Neuronal stem cell (in vitro differentiated cells): ENCODE results near the gene RECQL5.

Experiments
- DNase-seq: peaks from one replicate; pipeline ENCODE4 v3.0.0-alpha.2; 2013; ENCODE audit warnings: low spot score
- H2AFZ ChIP-seq: one replicate; pipeline ENCODE4 v1.6.1; 2013; ENCODE audit warnings: mild to moderate bottlenecking, low read length, inconsistent platforms
- H2AK5ac ChIP-seq: 2 replicates; pipeline ENCODE4 v1.6.1; 2013; ENCODE audit warnings: low read depth, mild to moderate bottlenecking, inconsistent platforms, low read length, moderate library complexity, mixed read lengths
- H2BK120ac ChIP-seq: 2 replicates; pipeline ENCODE4 v1.6.1; 2013; ENCODE audit warnings: low read depth, mild to moderate bottlenecking, inconsistent platforms, low read length, moderate library complexity, mixed read lengths
- H2BK12ac ChIP-seq: one replicate; pipeline ENCODE4 v1.6.1; 2013; ENCODE audit warnings: low read length, inconsistent platforms
- H2BK15ac ChIP-seq: 2 replicates; pipeline ENCODE4 v1.6.1; 2013; ENCODE audit warnings: mild to moderate bottlenecking, low read length, inconsistent platforms, mixed read lengths
- H2BK5ac ChIP-seq: one replicate; pipeline ENCODE4 v1.6.1; 2013; ENCODE audit warnings: inconsistent platforms, mild to moderate bottlenecking, low read length, moderate library complexity
- H3K14ac ChIP-seq: one replicate; pipeline ENCODE4 v1.6.1; 2013; ENCODE audit warnings: low read length, inconsistent platforms
- H3K18ac ChIP-seq: 2 replicates; pipeline ENCODE4 v1.6.1; 2013; ENCODE audit warnings: low read length, inconsistent platforms
- H3K23ac ChIP-seq: 2 replicates; pipeline ENCODE4 v1.6.1; 2013; ENCODE audit warnings: low read depth, mild to moderate bottlenecking, mixed read lengths, low read length, inconsistent platforms; ENCODE audit not compliant: poor library complexity
- H3K27ac ChIP-seq: replicated peaks from 3 replicates; pipeline ENCODE4 v1.5.1; 2013; ENCODE audit warnings: low read length, inconsistent platforms
- H3K27me3 ChIP-seq, 3 experiments: 2 replicates each; pipeline ENCODE4 v1.6.1; 2013; ENCODE audit warnings: low read length in 3 of 3, mild to moderate bottlenecking in 2 of 3, inconsistent platforms in 1 of 3, low read depth in 1 of 3, mixed read lengths in 1 of 3, moderate library complexity in 1 of 3; ENCODE audit not compliant: control insufficient read depth in 3 of 3, insufficient read depth in 3 of 3
- H3K36me3 ChIP-seq, 2 donors: replicated peaks in 1 of 2; 2 replicates each; pipeline ENCODE4 v1.6.1; 2013; ENCODE audit warnings: low read length in 2 of 2; ENCODE audit not compliant: control insufficient read depth in 2 of 2, insufficient read depth in 2 of 2
- H3K4ac ChIP-seq: 2 replicates; pipeline ENCODE4 v1.6.1; 2013; ENCODE audit warnings: inconsistent platforms, mild to moderate bottlenecking, low read length, moderate library complexity
- H3K4me1 ChIP-seq, 2 donors: 1 replicate in 1 of 2; 2 replicates in 1 of 2; pipeline ENCODE4 v1.6.1; 2013; ENCODE audit warnings: low read length in 2 of 2, low read depth in 1 of 2; ENCODE audit not compliant: control insufficient read depth in 2 of 2, insufficient read depth in 1 of 2
- H3K4me2 ChIP-seq: one replicate; pipeline ENCODE4 v1.6.1; 2013; ENCODE audit warnings: mild to moderate bottlenecking, low read length, inconsistent platforms; ENCODE audit not compliant: insufficient read depth, poor library complexity, severe bottlenecking
- H3K4me3 ChIP-seq, 2 donors: 2 replicates each; pipeline ENCODE4 v1.5.1; 2013; ENCODE audit warnings: low read length in 2 of 2, mild to moderate bottlenecking in 2 of 2, inconsistent platforms in 1 of 2, moderate library complexity in 1 of 2
- H3K79me1 ChIP-seq: one replicate; pipeline ENCODE4 v1.6.1; 2013; ENCODE audit warnings: low read depth, mild to moderate bottlenecking, inconsistent platforms, low read length, moderate library complexity
- H3K9ac ChIP-seq: one replicate; pipeline ENCODE4 v1.6.1; 2013; ENCODE audit warnings: mild to moderate bottlenecking, low read depth, low read length, inconsistent platforms; ENCODE audit not compliant: poor library complexity
- H3K9me3 ChIP-seq, 2 donors: replicated peaks in 1 of 2; 2 replicates each; pipeline versions ENCODE3 to v1.6.1; 2013; ENCODE audit warnings: low read length in 2 of 2, mild to moderate bottlenecking in 2 of 2, inconsistent platforms in 1 of 2, low read depth in 1 of 2, mixed read lengths in 1 of 2, moderate library complexity in 1 of 2; ENCODE audit not compliant: control insufficient read depth in 2 of 2, insufficient read depth in 1 of 2
- H4K8ac ChIP-seq: one replicate; pipeline ENCODE4 v1.6.1; 2013; ENCODE audit warnings: low read depth, mild to moderate bottlenecking, inconsistent platforms, low read length, moderate library complexity
- H4K91ac ChIP-seq: one replicate; pipeline ENCODE4 v1.6.1; 2013; ENCODE audit warnings: low read length, low read depth, mild to moderate bottlenecking, inconsistent platforms; ENCODE audit not compliant: poor library complexity
- WGBS, 2 donors: extraction: QIAGEN DNeasy Blood & Tissue Kit; methylation state at CpG; one replicate each; pipeline ENCODE4 v1.1.7; 2013; ENCODE audit warnings: missing lambda C conversion rate in 2 of 2, mixed read lengths in 1 of 2; ENCODE audit not compliant: insufficient read length in 2 of 2, insufficient replicate concordance in 1 of 2; ENCODE audit errors: extremely low coverage in 2 of 2; 5-methylcytosine and 5-hydroxymethylcytosine counted together

Gene RECQL5

DNA sequence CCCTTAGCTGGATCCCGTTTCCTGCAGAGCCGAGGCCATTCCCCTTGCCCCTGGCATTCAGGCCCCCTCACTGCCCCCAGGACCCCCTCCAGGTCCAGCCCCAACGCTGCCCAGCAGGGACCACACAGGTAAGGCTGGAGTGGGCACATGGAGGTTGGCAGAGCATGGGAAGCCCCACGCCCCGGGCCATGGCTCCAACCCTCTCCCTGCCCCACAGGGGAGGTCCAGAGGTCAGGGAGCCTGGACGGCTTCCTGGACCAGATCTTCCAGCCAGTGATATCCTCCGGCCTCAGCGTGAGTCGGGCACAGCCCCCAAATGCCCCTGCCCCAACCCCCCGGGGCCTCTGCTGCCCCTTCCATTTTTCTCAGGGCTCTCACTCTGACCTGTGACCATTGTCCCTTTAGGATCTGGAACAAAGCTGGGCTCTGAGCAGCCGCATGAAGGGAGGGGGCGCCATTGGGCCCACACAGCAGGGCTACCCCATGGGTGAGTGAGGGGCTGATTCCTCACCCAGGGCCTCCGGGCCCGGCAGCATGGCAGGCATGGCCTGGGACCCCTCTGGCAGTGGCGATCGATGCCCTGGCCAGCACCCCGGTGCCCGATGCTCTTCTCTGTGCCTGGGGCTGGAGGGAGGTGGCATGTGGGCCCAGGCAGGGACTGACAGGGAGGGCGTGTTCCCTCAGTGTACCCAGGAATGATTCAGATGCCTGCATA lies 52.2 kb downstream of the RECQL5 start:
- no peaks in the 10 kb centered on the region for H3K9me3 ChIP-seq
- peak overlapping the region; percentile 80 for H3K18ac ChIP-seq
- peak overlapping the region; percentile 38 for H3K9ac ChIP-seq
- H3K36me3 ChIP-seq, result no peaks in the 10 kb centered on the region
- peaks cover 2 to 12% of the 10 kb centered on the region in 2 donors for H3K4me1 ChIP-seq
- H2AK5ac ChIP-seq, result peak overlapping the region; percentile 99
- no peak overlapping the region for H2AFZ ChIP-seq
- H2BK15ac ChIP-seq, result peak overlapping the region; percentile 97
- no peak overlapping the region for H3K27ac ChIP-seq
- peak overlapping the region; percentile 25 for H3K23ac ChIP-seq
- H3K4me3 ChIP-seq, result peak overlapping the region in 1 of 2 donors; percentile 6
- H2BK12ac ChIP-seq, result no peak overlapping the region
- H4K8ac ChIP-seq, result no peak overlapping the region
- H4K91ac ChIP-seq, result no peak overlapping the region
- DNase-seq, result no peak
- no peak overlapping the region for H3K4me2 ChIP-seq
- no peak overlapping the region for H2BK5ac ChIP-seq
- H2BK120ac ChIP-seq, result peak overlapping the region; percentile 83
- no CpG with 5 or more reads among the region's 19 CpGs for WGBS, 2 donors
- peak overlapping the region; percentile 39 for H3K14ac ChIP-seq
- peaks cover 0 to 13% (median 0%) of the 10 kb centered on the region in 3 experiments for H3K27me3 ChIP-seq
- H3K4ac ChIP-seq, result no peak overlapping the region
- H3K79me1 ChIP-seq, result no peaks in the 10 kb centered on the region

DNA sequence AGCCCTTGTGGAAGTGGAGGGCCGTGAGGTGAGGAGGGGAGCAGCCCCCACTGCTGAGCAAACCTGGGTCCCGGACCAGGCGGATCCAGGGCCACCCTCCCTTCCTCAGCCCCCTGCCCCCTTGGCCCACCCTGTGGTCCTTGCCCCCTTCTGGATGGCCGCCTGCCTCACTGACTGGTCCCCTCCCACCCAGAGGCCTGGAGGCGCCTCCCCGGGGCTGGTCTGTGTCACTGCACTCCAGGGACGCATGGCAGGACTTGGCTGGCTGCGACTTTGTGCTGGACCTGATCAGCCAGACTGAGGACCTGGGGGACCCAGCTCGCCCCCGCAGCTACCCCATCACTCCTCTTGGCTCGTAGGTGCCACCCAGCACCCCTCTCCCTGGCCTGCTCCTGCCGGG lies 52.9 kb downstream of the RECQL5 start:
- H3K79me1 ChIP-seq, result no peaks in the 10 kb centered on the region
- peak overlapping the region; percentile 97 for H2BK15ac ChIP-seq
- peak overlapping the region; percentile 80 for H3K18ac ChIP-seq

DNA sequence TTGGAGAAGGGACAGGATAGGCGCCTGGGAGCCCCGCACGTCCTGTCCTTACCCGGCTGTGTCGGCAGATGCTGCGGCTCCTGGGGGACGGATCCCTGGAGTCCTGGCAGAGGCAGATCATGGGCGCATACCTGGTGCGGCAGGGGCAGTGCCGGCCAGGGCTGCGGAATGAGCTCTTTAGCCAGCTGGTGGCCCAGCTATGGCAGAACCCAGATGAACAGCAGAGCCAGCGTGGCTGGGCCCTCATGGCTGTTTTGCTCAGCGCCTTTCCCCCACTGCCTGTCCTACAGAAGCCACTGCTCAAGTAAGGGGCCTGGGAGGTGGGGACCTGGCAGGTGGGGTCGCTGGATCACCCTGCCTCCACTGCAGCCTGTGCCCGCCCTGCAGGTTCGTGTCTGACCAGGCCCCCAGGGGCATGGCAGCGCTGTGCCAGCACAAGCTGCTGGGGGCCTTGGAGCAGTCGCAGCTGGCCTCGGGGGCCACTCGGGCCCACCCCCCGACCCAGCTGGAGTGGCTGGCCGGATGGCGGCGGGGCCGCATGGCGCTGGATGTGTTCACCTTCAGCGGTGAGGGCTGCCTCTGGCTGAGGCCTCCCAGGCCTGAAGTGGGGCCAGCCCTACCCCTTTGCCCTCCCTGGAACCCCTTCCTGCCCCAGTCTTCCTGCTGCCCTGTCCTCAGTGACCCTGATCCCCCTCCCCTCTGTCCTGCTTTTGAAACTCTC lies 53.9 kb downstream of the RECQL5 start:
- H3K4ac ChIP-seq, result no peak overlapping the region
- no peaks in the 10 kb centered on the region for H3K9me3 ChIP-seq
- H2BK15ac ChIP-seq, result no peak overlapping the region
- H2BK5ac ChIP-seq, result peak overlapping the region; percentile 67
- H3K4me1 ChIP-seq, result peaks cover 2 to 12% of the 10 kb centered on the region in 2 donors
- H3K36me3 ChIP-seq, result no peaks in the 10 kb centered on the region
- no peaks in the 10 kb centered on the region for H3K79me1 ChIP-seq
- H3K27me3 ChIP-seq, result peaks cover 0 to 13% (median 0%) of the 10 kb centered on the region in 3 experiments
- peak overlapping the region; percentile 57 for H4K8ac ChIP-seq
- H2BK120ac ChIP-seq, result peak overlapping the region; percentile 83
- H3K9ac ChIP-seq, result no peak overlapping the region
- no peak overlapping the region for H3K23ac ChIP-seq
- no peak overlapping the region for H3K27ac ChIP-seq
- H4K91ac ChIP-seq, result no peak overlapping the region
- peak overlapping the region; percentile 1 for H2AK5ac ChIP-seq
- H2BK12ac ChIP-seq, result no peak overlapping the region
- no peak for DNase-seq
- no peak overlapping the region for H3K4me2 ChIP-seq
- H3K14ac ChIP-seq, result no peak overlapping the region
- no CpG with 5 or more reads among the region's 27 CpGs for WGBS, 2 donors
- H3K4me3 ChIP-seq, result no peak overlapping the region
- H3K18ac ChIP-seq, result peak overlapping the region; percentile 80
- no peak overlapping the region for H2AFZ ChIP-seq

More for the DNA sequence above, 52.9 kb downstream of the RECQL5 start:
- no peaks in the 10 kb centered on the region for H3K36me3 ChIP-seq
- H2BK120ac ChIP-seq, result peak overlapping the region; percentile 83
- H3K4me3 ChIP-seq, result no peak overlapping the region
- no peak overlapping the region for H3K4me2 ChIP-seq
- H2AK5ac ChIP-seq, result peak overlapping the region; percentile 99
- H3K27ac ChIP-seq, result no peak overlapping the region
- H2AFZ ChIP-seq, result no peak overlapping the region
- H4K91ac ChIP-seq, result no peak overlapping the region
- DNase-seq, result no peak
- H3K9me3 ChIP-seq, result no peaks in the 10 kb centered on the region
- H2BK12ac ChIP-seq, result no peak overlapping the region
- H3K14ac ChIP-seq, result peak overlapping the region; percentile 39
- no peak overlapping the region for H4K8ac ChIP-seq
- peak overlapping the region; percentile 47 for H3K23ac ChIP-seq
- no CpG with 5 or more reads among the region's 12 CpGs for WGBS, 2 donors
- peaks cover 2 to 12% of the 10 kb centered on the region in 2 donors for H3K4me1 ChIP-seq
- peaks cover 0 to 13% (median 0%) of the 10 kb centered on the region in 3 experiments for H3K27me3 ChIP-seq
- H3K9ac ChIP-seq, result peak overlapping the region; percentile 56
- H2BK5ac ChIP-seq, result no peak overlapping the region
- H3K4ac ChIP-seq, result peak overlapping the region; percentile 14

DNA sequence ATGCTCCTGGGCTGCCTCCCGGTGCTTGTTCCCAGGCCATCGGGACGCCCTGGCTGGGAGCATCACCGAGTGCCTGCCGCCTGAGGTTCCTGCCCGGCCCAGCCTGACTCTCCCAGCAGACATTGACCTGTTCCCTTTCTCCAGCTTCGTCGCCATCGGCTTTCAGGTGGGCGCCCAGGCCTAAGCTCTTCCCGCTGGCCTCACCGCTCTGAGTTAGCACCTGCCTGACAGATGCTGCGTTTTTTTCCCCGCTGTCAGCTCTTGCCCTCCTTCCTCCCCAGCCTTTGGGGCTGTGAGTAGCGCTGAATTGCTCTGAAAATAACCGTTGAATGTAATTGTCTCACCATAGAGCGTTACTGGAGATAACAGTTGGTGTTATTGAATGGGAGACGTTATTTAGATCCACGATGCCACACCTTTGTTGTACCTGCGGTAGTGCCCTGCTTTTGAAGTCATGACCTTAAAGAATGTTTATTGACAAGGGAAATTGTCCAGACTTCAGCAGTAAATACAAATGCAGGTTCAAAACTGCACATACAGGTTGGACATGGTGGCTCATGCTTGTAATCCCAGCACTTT lies 55.0 kb downstream of the RECQL5 start:
- H4K91ac ChIP-seq, result no peak overlapping the region
- no peak for DNase-seq
- no peak overlapping the region for H3K27ac ChIP-seq
- H2AK5ac ChIP-seq, result no peak overlapping the region
- no CpG with 5 or more reads among the region's 20 CpGs for WGBS, 2 donors
- H3K4me1 ChIP-seq, result peaks cover 2 to 12% of the 10 kb centered on the region in 2 donors
- no peak overlapping the region for H2BK15ac ChIP-seq
- no peaks in the 10 kb centered on the region for H3K79me1 ChIP-seq
- no peaks in the 10 kb centered on the region for H3K9me3 ChIP-seq
- no peak overlapping the region for H4K8ac ChIP-seq
- H3K14ac ChIP-seq, result no peak overlapping the region
- H3K4me3 ChIP-seq, result no peak overlapping the region
- H2BK12ac ChIP-seq, result no peak overlapping the region
- no peak overlapping the region for H2BK5ac ChIP-seq
- H2AFZ ChIP-seq, result no peak overlapping the region
- peak overlapping the region; percentile 33 for H3K18ac ChIP-seq
- H3K9ac ChIP-seq, result peak overlapping the region; percentile 24
- peaks cover 0 to 13% (median 0%) of the 10 kb centered on the region in 3 experiments for H3K27me3 ChIP-seq
- no peak overlapping the region for H3K4ac ChIP-seq
- peak overlapping the region; percentile 11 for H3K23ac ChIP-seq
- H3K36me3 ChIP-seq, result no peaks in the 10 kb centered on the region
- no peak overlapping the region for H3K4me2 ChIP-seq
- no peak overlapping the region for H2BK120ac ChIP-seq
